Skeletal muscle cell (primary cell): ENCODE measurements around the gene WDR83.
"Not testable (repeated sequence)": the region's sequence is repeated elsewhere in the genome, so short reads cannot be mapped to it uniquely, and the experiment has no call there.

ENCODE experiments used
- DNase-seq: peaks from one replicate; pipeline ENCODE4 v3.0.0-alpha.2; 2010; ENCODE audit warnings: low read depth
- H3K4me3 ChIP-seq: 2 replicates; pipeline ENCODE4 v1.5.1; 2011; ENCODE audit warnings: low read depth, mild to moderate bottlenecking, control low read depth, low read length, moderate library complexity

WDR83 gene, protein sequence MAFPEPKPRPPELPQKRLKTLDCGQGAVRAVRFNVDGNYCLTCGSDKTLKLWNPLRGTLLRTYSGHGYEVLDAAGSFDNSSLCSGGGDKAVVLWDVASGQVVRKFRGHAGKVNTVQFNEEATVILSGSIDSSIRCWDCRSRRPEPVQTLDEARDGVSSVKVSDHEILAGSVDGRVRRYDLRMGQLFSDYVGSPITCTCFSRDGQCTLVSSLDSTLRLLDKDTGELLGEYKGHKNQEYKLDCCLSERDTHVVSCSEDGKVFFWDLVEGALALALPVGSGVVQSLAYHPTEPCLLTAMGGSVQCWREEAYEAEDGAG

DNA sequence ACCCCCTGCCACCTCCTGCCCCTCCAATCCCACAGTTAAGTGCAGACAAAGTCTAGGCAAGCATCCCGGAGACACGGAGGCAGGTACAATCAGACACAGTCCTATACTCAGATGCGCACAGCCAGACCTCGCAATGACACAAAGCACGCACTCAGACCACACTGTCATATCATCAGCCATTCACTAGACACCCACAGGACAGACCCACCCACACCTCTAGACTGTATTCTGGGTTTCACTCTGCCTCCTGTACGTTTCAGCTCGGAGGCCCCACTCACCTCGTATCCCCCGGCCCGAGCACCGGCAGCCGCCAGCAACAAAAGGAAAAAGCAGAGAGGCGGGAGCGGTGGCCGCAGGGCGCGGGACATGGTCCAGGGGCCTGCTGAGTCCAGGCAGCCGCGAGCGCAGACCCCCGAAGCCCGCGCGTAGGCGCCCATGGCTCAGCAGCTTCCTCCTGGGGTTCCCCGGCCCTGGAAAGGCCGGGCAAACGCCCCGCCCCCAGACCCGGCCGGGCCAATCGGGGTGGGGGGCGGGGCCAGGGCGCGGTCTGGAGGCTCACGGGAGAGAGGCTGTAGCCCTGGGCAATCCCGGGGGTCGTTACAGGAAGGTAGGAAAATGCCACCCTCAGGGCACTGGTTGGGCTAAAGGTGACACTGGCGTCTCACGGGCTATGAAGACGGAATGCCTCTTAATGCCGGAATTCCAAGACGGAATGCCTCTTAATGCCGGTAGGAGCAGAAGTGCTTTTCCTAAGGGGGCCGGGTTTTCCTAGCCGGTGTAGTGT lies at the start of gene WDR83, which contains the start of gene MAN2B1:
Gene WDR83 (plus strand): TSS at position 543 of the 784 bp plus-strand sequence. CDS start 2,984 bp downstream, outside the sequence.
Gene MAN2B1 (minus strand): TSS at position 478 of the 784 bp plus-strand sequence. CDS start 41 bp downstream, at position 437.
- no peak for DNase-seq
- H3K4me3 ChIP-seq, result peak within 1 kb of the TSS; percentile 88

DNA sequence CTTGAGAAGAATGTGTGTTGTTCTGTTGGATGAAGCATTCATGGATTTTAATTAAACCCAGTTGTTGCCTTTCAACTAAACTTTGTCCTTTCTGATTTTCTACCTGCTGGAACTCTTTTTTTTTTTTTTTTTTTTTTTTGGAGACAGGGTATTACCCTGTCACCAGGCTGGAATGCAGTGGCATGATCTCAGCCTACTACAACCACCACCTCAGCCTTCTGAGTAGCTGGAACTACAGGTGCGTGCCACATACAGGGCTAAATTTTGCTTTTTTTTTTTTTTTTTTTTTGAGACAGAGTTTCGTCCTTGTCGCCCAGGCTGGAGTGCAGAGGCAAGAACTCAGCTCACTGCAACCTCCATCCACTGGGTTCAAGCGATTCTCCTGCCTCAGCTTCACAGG lies 49.0 kb upstream of the WDR83 start:
- no peak for DNase-seq
- no peak overlapping the region for H3K4me3 ChIP-seq

DNA sequence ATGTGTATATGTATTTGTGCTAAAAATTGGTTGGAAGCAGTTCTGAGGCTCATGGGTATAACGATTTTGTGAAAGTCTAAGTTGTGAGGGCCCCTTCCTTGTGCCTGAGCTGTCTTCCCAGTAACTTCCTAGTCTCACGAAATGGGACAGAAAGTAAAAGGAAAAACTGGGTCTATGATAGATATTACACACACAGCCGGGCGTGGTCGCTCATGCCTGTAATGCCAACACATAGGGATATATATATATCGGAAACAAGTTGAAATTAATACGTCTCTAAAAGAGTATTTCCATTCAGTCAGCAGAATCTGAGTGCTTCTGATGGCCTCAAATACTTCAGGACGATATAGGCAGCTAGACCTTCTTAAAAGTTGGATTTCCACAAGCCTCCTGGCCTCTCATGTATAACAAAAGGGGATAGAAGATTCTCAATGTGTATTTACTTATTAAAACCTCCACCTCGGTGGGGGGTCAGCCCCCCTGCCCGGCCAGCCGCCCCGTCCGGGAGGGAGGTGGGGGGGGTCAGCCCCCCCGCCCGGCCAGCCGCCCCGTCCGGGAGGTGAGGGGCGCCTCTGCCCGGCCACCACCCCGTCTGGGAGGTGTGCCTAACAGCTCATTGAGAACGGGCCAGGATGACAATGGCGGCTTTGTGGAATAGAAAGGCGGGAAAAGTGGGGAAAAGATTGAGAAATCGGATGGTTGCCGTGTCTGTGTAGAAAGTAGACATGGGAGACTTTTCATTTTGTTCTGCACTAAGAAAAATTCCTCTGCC lies 45.2 kb upstream of the WDR83 start:
- DNase-seq, H3K4me3 ChIP-seq: not testable (repeated sequence)

DNA sequence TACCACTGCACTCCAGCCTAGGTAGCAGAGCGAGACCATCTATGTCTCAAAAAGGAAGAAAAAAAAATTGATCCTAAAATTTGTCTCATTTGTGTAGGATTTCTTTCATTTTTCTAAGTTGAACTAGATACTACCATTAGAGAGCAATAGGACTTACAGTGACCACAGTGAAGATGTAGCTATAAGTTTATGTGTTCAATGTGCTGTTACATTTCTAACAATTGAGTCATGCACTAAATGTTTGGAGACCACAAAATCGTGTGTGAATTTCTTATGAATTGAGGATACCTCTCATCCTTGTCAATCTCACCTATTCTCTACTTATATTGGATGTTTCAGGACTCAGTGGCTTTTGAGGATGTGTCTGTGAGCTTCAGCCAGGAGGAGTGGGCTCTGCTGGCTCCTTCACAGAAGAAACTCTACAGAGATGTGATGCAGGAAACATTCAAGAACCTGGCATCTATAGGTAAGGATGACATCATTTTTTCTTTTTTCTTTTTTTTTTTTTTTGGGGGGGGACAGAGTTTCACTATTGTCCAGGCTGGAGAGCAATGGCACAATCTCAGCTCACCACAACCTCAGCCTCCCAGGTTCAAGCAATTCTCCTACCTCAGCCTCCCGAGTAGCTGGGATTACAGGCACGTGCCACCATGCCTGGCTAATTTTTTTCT lies 43.1 kb upstream of the WDR83 start:
- no peak for DNase-seq
- no peak overlapping the region for H3K4me3 ChIP-seq

DNA sequence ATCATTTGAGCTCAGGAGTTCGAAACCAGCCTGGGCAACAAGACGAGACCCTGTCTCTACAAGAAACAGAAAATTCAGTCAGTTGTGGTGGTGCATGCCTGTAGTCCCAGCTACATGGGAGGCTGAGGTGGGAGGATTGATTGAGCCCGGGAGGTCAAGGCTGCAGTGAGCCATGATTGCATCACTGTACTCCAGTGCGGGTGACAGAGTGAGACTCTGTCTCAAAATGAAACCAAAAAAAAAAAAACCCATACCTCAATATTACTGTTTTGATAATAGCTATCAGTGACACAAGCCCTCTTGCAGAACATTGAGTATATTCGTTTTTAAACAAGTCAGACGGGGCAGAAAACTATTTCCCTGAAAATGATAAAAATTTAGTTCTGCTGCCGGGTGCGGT lies 39.6 kb upstream of the WDR83 start:
- no peak for DNase-seq
- H3K4me3 ChIP-seq, result no peak overlapping the region

DNA sequence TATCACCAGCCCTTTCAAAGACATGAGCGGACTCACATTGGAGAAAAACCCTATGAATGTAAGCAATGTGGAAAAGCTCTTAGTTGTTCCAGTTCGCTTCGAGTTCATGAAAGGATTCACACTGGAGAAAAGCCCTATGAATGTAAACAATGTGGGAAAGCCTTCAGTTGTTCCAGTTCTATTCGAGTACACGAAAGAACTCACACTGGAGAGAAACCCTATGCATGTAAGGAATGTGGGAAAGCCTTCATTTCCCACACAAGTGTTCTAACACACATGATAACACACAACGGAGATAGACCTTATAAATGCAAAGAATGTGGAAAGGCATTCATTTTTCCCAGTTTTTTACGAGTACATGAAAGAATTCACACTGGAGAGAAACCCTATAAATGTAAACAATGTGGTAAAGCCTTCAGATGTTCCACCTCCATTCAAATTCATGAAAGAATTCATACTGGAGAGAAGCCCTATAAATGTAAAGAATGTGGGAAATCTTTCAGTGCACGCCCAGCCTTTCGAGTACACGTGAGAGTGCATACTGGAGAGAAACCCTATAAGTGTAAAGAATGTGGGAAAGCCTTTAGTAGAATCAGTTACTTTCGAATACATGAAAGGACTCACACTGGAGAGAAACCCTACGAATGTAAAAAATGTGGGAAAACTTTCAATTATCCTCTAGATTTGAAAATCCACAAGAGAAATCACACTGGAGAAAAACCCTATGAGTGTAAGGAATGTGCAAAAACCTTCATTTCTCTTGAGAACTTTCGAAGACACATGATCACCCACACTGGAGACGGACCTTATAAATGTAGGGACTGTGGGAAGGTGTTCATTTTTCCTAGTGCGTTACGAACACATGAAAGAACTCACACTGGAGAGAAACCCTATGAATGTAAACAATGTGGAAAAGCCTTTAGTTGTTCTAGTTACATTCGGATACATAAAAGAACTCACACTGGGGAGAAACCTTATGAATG lies 38.3 kb upstream of the WDR83 start:
- no peak overlapping the region for H3K4me3 ChIP-seq
- no peak for DNase-seq

DNA sequence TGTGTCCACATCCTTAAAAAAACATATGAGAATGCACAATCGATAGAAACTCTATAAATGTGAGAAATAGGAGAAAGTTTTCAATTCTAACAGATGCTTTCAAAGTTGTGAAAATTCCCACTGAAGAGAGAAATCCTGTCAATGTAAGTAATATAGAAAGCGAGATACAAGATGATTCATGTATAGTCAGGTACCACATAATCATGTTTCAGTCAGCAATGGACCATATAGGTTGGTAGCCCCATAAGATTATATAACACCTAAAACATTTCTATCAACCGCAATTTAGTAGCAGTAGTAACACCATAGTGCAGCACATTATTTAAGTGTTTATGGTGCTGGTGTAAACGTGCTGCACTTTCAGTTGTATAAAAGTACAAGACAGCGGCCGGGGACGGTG lies 37.4 kb upstream of the WDR83 start:
- no peak for DNase-seq
- no peak overlapping the region for H3K4me3 ChIP-seq

DNA sequence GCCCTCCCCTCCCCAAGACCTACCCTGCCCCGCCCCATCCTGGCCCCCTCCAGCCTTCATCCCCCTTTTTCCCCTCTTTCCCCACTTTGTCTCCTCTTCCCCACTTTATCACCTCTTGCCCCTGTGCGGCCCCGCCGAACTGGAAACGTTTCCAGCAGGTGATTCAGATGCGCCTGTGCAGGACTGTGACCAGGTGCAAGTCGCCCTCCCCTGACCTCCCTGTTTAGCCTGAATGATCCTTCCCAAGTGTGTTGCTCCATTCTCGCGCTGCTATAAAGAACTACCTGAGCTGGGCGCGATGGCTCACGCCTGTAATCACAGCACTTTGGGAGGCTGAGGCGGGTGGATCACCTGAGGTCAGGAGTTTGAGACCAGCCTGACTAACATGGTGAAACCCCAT lies 30.0 kb upstream of the WDR83 start:
- no peak overlapping the region for H3K4me3 ChIP-seq
- DNase-seq, result no peak

DNA sequence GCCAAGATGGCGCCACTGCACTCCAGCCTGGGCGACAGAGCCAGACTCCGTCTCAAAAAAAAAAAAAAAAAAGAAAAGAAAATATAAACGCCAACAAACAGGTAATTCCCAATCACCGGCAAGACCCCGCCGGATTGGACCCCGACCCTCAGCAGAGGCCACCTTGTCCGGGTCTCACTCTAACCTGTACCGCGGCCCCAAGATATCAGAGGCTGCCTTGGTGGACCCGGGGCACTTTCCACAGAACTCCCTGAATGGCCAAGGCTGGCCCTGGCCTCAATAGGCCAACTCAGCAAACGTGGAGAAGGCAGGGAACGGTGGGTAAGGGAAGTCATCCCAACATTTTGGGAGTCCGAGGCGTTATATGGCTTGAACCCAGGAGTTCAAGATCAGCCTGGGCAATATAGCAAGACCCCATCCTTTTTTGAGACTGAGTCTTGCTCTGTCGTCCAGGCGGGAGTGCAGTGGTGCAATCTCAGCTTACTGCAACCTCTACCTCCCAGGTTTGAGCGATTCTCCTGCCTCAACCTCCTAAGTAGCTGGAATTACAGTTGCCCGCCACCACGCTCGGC lies 27.9 kb upstream of the WDR83 start:
- H3K4me3 ChIP-seq, result no peak overlapping the region
- no peak for DNase-seq

DNA sequence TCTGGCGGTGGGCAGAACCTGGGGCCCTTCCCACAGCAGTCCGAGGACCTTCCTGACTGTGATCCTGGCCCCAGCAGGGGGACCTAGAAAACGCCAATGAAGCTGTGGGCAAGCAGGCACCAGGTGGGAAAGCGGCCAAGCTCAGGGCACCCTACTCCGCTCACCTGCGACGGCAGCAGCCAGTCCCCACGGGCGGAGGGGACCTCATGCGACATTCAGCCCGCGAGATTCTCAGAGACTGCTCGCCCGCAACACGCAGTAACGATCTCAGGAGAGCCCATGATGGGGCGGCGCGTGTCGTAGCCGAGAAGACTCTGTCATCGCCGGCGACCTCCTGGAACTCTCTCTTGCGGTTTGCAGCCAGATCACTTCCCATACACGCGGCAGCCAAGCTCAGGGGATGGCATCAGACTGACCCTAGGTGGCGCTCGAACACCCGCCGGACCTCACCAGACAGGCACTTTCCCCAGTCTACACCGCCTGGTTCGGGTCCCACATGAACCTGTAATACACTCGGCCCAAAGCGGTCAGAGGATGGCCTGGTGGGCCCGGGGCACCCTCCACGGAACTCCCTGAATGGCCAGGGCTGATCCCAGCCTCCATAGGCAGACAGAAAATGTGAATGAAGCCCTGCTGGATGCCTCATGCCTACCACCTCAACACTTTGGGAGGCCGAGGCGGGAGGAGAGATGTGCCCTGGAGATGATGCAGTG lies 26.6 kb upstream of the WDR83 start:
- DNase-seq, result no peak
- peak overlapping the region; percentile 18 for H3K4me3 ChIP-seq

DNA sequence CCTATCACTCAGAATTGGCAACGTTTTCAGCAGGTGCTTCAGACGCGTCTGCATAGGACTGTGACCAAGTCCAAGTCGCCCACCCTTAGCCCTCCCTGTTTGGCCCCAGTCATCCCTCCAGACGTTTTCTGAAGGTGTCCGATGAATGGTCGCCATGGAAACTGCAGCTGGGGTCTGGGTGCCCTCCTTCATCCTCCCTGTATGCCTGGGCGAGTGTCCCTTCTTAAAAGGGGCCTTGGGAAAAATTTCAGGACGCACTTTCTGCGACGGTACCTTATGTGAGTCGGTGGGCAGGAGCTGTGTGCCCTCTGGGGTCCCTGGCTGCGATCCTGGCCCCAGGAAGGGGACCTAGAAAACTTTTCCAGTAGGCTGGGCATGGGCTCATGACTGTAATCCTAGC lies 25.2 kb upstream of the WDR83 start:
- H3K4me3 ChIP-seq, result no peak overlapping the region
- DNase-seq, result no peak

DNA sequence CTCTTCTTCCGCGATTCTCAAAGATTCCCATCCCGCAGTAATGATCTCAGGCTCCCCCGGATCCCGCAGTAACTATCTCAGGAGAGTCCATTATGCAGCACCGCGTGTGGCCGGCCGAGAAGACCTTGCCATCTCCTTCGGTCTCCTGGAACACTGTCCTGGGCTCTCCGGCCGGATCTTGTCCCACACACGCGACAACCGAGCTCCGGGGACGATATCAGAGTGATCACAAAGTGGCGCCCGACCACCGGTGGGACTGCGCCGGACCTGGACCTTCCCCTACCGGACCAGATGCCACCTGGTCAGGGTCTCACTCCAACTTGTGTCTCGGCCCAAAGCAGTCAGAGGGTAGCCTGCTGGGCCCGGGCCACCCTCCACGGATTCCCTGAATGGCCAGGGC lies 24.1 kb upstream of the WDR83 start:
- DNase-seq, result no peak
- H3K4me3 ChIP-seq, result no peak overlapping the region

DNA sequence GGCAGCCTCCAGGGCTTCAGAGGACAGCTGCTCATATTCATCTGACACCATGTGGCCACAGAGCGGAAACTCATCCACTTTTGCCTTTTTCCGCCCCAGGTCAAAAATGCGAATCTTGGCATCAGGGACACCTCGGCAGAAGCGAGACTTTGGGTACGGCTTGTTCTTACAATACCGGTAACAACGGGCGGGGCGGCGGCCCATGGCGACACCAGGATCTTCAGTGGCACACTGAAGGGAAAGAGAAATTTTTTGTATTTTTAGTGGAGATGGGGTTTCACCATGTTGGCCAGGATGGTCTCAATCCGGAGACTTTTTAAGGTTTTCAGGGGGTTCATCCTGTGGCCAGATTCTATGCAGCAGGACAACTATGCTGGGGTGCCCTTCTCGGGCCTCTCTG lies 22.9 kb upstream of the WDR83 start:
- H3K4me3 ChIP-seq, DNase-seq: not testable (repeated sequence)

DNA sequence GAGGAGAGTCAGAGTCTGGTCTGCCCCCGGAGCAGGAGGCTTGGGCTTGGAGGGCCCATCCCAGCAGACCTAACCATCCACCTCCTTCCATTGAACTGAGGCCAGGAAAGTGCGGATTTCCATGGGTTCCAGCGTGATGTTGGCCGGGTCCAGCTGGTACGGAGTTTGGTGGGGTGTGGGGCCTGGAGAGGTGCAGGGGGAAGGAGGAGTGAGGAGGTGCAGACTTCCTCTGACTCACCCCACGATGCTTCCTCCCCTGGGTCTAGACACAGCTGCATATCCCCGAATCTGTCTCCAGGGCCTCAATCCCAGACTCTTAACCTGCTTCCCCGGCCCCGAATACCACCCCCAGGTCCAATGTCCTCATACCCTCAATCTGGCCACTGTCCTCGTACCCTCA lies 20.1 kb upstream of the WDR83 start:
- DNase-seq, result no peak
- no peak overlapping the region for H3K4me3 ChIP-seq

DNA sequence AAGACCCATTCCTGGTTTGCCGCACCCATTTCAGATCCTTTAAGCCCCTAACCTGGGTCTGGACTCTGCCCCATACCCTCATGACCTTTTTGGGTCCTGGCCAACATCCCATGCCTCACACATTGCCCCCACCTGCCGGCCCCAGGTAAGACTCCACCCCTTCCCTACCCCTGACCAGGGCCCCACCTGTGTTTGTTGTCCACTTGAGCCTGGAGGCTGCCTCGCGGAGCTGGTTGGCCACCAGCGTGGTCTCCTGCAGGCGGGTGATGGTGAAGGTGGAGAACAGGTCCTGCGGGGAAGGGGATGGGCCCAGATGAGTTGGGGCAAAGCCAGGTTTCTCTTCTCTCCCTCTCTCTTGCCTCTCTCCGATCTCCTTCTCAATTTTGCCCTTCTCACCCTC lies 19.6 kb upstream of the WDR83 start:
- H3K4me3 ChIP-seq, result no peak overlapping the region
- no peak for DNase-seq

DNA sequence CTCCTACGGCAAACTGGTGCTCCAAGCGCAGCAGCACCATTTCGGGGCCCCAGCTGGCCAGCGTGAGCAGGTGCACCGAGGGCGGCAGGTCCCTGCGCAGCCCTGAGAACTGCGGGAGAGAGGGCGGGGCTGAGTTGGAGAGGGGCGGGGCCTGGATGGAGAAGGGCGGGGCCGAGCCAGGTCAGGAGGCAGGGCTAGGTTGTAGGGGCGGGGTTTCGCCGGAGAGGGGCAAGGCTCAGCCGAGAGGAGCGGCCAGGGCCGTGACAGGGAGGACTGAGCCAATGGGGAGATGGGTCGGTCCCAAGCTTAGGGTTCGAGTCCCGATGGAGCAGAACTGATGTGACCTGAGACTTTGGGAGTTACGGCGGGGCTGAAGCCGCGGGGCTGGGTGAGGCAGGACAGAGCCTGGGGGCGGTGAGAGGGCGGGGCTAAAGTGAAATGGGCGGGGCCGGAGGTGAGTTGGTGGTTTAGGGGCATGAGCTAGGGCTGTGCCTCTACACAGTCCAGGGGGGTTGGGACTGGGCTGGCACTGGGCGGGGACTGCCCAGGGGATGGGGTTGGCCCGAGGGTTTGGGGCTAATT lies 19.0 kb upstream of the WDR83 start:
- peak overlapping the region; percentile 27 for H3K4me3 ChIP-seq
- no peak for DNase-seq

DNA sequence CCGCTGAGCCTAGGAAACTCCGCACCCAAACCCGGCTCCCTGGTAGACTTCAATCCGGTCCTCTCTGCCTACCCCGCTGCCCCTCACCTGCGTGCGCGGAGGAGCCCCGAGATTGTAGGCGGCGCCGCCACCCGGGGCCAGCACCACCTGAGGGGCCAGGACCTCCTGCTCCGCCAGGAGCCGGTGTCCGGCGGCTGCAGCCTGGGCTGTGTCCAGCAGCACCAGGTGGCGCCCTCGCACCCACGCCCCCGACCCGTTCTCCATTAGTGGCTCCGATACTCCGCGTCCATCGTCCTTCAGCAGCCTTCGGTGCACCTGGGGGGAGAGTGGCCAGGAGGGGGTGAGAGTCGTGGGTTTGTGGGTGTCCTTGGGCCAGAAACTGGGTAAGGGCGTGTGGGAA lies 18.5 kb upstream of the WDR83 start:
- H3K4me3 ChIP-seq, result peak overlapping the region; percentile 27
- DNase-seq, result no peak
